Measurements from ENCODE around the gene UBXN6.

DNA sequence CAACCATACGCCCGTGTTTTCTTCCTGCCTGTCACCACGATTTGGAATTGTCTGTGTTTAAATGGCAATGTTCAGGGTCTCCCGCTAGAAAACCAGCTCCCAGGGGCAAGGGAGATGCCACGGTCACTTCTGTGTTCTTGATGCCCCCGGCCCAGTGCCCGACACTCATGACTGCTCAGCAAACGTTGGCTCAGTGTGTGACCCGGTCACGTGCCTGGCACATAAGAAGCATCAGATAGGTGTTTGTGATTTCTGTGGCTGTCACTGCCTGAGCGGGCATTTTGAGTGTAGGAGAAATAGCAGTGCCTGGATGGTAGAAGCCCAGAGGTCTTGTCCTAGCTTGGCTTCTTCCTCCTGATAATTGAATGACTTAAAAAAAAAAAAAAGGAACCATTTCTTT is 30.0 kb upstream of the UBXN6 start:
- TF ChIP-seq FOSL2 (IDR thresholded peaks at IDR 0.05) = no peak
- TF ChIP-seq FOSL2 (CRISPR knock-in tag; IDR thresholded peaks at IDR 0.05) = no peak
- no peak for TF ChIP-seq MAZ (IDR thresholded peaks at IDR 0.05; ENCODE audit: borderline replicate concordance, low read depth, low read length)
- no peak for TF ChIP-seq CBX8 (IDR thresholded peaks at IDR 0.05)
- no peak for TF ChIP-seq POLR2A (IDR thresholded peaks at IDR 0.05; ENCODE audit: low read length)
- TF ChIP-seq, protein P1, sequence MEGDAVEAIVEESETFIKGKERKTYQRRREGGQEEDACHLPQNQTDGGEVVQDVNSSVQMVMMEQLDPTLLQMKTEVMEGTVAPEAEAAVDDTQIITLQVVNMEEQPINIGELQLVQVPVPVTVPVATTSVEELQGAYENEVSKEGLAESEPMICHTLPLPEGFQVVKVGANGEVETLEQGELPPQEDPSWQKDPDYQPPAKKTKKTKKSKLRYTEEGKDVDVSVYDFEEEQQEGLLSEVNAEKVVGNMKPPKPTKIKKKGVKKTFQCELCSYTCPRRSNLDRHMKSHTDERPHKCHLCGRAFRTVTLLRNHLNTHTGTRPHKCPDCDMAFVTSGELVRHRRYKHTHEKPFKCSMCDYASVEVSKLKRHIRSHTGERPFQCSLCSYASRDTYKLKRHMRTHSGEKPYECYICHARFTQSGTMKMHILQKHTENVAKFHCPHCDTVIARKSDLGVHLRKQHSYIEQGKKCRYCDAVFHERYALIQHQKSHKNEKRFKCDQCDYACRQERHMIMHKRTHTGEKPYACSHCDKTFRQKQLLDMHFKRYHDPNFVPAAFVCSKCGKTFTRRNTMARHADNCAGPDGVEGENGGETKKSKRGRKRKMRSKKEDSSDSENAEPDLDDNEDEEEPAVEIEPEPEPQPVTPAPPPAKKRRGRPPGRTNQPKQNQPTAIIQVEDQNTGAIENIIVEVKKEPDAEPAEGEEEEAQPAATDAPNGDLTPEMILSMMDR (IDR thresholded peaks at IDR 0.05) = no peak
- no peak for TF ChIP-seq CHD2 (IDR thresholded peaks at IDR 0.05; ENCODE audit: low read length, partially characterized antibody)
- no peak for TF ChIP-seq RFX5 (IDR thresholded peaks at IDR 0.05)
